22Rv1 (cell line): Measurements from ENCODE around the gene FES.

ENCODE experiments used
- ZFX ChIP-seq: fragments of 450-650 bp; IDR thresholded peaks from 2 replicates; pipeline ENCODE4 v1.6.1; 2017; ENCODE audit warnings: antibody characterized with exemption, borderline replicate concordance
- TF ChIP-seq, protein P1 (sequence below): fragments of 450-650 bp; IDR thresholded peaks from 2 replicates; pipeline ENCODE4 v1.5.1; 2017; ENCODE audit warnings: mild to moderate bottlenecking

DNA sequence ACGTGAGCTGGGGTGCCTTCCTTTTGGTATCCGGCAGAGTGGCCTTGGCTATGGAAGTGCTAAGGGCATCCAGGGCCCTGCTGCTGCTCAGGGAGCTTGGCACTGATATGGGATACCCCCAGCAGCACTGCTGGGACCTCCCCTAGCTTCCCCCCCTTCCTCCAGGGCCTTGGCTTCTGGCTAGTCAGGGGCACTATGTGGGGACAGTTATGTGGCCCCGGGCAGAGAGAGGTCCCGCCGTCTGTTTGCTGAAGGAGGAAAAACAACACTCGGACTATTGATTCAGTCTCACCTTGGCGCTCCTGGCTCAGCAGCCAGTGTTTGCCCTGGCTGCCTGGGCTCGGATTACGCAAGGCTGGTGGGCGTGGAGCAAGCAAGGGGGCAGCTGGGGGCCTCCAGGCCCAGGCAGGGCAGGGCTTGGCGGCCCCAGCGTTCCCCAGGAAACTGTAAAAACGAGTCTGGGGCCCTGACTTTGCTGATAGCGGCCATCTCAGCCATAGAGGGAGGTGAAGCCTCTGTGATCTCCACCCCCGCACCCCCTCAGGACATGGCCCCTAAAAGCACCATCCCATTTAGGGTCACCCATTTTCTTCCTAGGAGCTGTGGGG is 10.2 kb upstream of the FES start:
- TF ChIP-seq, protein P1, sequence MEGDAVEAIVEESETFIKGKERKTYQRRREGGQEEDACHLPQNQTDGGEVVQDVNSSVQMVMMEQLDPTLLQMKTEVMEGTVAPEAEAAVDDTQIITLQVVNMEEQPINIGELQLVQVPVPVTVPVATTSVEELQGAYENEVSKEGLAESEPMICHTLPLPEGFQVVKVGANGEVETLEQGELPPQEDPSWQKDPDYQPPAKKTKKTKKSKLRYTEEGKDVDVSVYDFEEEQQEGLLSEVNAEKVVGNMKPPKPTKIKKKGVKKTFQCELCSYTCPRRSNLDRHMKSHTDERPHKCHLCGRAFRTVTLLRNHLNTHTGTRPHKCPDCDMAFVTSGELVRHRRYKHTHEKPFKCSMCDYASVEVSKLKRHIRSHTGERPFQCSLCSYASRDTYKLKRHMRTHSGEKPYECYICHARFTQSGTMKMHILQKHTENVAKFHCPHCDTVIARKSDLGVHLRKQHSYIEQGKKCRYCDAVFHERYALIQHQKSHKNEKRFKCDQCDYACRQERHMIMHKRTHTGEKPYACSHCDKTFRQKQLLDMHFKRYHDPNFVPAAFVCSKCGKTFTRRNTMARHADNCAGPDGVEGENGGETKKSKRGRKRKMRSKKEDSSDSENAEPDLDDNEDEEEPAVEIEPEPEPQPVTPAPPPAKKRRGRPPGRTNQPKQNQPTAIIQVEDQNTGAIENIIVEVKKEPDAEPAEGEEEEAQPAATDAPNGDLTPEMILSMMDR = no peak
- TF ChIP-seq ZFX = no peak
